GM12892 (cell line): Measurements from ENCODE around the gene UGT1A8.

Experiments used
- POLR2A ChIP-seq: IDR thresholded peaks from 2 replicates; pipeline ENCODE4 v1.6.1; 2011; ENCODE audit warnings: low read depth, low read length, control low read depth
- TAF1 ChIP-seq: IDR thresholded peaks from 2 replicates; pipeline ENCODE4 v1.6.1; 2011; ENCODE audit warnings: low read depth, mild to moderate bottlenecking, control low read depth, low read length, borderline replicate concordance

DNA sequence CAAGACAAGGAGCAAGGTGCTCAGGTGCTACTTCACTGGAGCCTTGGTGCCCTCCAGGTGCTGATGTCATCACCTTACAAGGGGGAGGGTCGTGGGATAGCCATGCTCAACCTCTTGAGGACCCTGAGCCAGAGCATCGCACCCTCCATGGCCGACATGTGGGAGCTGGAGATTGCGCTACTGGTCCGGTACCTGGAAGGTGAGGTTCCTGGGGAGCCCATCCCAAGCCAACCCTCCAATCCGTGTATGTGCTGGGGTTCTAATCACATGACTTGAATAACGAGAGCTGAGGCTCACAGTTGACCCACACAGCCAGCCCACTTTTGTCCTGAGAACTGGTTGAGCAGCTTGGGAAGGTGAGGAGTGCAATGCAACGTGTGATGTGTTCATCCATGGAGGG is 186.6 kb downstream of the UGT1A8 start:
- no peak for TF ChIP-seq TAF1
- no peak for TF ChIP-seq POLR2A
